ENCODE results near the gene SIN3A.

DNA sequence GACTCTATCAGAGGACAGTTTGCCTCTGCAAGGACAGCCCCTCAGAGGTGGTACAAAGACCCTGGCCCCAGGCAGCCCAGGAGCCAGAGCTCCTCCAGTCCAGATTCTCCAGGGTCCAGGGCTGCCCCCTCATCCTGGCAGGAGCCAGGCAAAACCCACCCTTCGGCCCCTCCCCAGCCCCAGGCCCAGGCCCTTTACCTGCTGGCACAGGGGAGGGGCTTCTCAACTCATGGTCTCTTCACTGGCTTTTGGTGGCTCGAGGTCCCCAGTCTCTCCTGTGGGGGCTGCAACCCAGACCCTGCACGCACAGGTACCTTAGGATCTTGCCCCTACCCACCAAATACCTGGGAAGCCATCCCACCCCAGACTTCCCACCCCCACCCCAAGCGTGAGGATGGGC is 96.1 kb downstream of the SIN3A start:
- TF ChIP-seq, protein P1, sequence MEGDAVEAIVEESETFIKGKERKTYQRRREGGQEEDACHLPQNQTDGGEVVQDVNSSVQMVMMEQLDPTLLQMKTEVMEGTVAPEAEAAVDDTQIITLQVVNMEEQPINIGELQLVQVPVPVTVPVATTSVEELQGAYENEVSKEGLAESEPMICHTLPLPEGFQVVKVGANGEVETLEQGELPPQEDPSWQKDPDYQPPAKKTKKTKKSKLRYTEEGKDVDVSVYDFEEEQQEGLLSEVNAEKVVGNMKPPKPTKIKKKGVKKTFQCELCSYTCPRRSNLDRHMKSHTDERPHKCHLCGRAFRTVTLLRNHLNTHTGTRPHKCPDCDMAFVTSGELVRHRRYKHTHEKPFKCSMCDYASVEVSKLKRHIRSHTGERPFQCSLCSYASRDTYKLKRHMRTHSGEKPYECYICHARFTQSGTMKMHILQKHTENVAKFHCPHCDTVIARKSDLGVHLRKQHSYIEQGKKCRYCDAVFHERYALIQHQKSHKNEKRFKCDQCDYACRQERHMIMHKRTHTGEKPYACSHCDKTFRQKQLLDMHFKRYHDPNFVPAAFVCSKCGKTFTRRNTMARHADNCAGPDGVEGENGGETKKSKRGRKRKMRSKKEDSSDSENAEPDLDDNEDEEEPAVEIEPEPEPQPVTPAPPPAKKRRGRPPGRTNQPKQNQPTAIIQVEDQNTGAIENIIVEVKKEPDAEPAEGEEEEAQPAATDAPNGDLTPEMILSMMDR (conservative IDR thresholded peaks at IDR 0.05; ENCODE audit: low read depth, low read length), result no peak
- TF ChIP-seq EZH2 (IDR thresholded peaks at IDR 0.05; ENCODE audit: borderline replicate concordance, low read depth, low read length, poor library complexity, severe bottlenecking), result no peak
